Fibroblast of pulmonary artery (primary cell): Measurements from ENCODE around the gene RUNX2.
"Not testable (repeated sequence)": the region's sequence is repeated elsewhere in the genome, so short reads cannot be mapped to it uniquely, and the experiment has no call there.

Source experiments
- DNase-seq: peaks from one replicate; pipeline ENCODE4 v3.0.0-alpha.2; 2010; ENCODE audit warnings: low read depth
- H3K4me3 ChIP-seq: replicated peaks from 2 replicates; pipeline ENCODE4 v1.5.1; 2011; ENCODE audit warnings: low read depth, mild to moderate bottlenecking, control low read depth, low read length, moderate library complexity
- CTCF ChIP-seq: IDR thresholded peaks from 2 replicates; pipeline ENCODE4 v1.5.1; 2011; ENCODE audit warnings: mild to moderate bottlenecking, control low read depth, low read length, inconsistent platforms; ENCODE audit errors: missing control alignments

The RUNX2 gene

GRCh38 chr6:45327956-45328522 lies at the start of gene RUNX2:
TSS of gene RUNX2 (plus strand) at chr6:45328330. CDS start at chr6:45328727, 397 bp downstream.
- TF ChIP-seq CTCF: no peak
- H3K4me3 ChIP-seq: peak within 1 kb of the TSS; percentile 36
- DNase-seq: peak; percentile 91

GRCh38 chr6:45278367-45278766 lies 49.8 kb upstream of the RUNX2 start:
- peak; percentile 5 for DNase-seq

GRCh38 chr6:45286707-45287106 lies 41.4 kb upstream of the RUNX2 start:
- H3K4me3 ChIP-seq, DNase-seq: not testable (repeated sequence)

More at GRCh38 chr6:45278367-45278766, 49.8 kb upstream of the RUNX2 start:
- H3K4me3 ChIP-seq: no peak overlapping the region
- no peak for TF ChIP-seq CTCF

- no peak overlapping the region for H3K4me3 ChIP-seq
- TF ChIP-seq CTCF: no peak
- no peak for DNase-seq
These were observed 38.2 kb upstream of the RUNX2 start for GRCh38 chr6:45289751-45290514.

- TF ChIP-seq CTCF: no peak
- no peak overlapping the region for H3K4me3 ChIP-seq
- DNase-seq: no peak
These were observed 34.8 kb upstream of the RUNX2 start for GRCh38 chr6:45293306-45293705.

- not testable (repeated sequence) for H3K4me3 ChIP-seq
- DNase-seq: peak; percentile 31
These were observed 33.9 kb upstream of the RUNX2 start for GRCh38 chr6:45294065-45294701.

- no peak for TF ChIP-seq CTCF
- no peak for DNase-seq
- no peak overlapping the region for H3K4me3 ChIP-seq
These were observed 30.8 kb upstream of the RUNX2 start for GRCh38 chr6:45297320-45297719.
